Activated T-cell treated with anti-CD3 and anti-CD28 coated beads, Interleukin-2, amount 50 U/mL, for 72 hours (primary cell): Measurements from ENCODE around the gene EVC2. TPM values are rescaled to one million over a fixed set of nuclear protein-coding genes. Genes with fewer than 3 reads are reported as not detected.

Experiments
- ATAC-seq, 2 donors: fragments of 150-1000 bp; cut with Tn5 transposase; replicated peaks in 1 of 2; 2 replicates each; pipeline ENCODE4 v1.10.0; 2021; ENCODE audit warnings: moderate library complexity in 2 of 2, mild to moderate bottlenecking in 1 of 2
- DNase-seq, 2 donors: peaks; one replicate each; pipeline ENCODE4 v3.0.0; 2021 to 2022; ENCODE audit warnings: mixed read lengths in 1 of 2
- H3K27ac Mint-ChIP-seq: one replicate; pipeline ENCODE4 v1.8.0; 2022; ENCODE audit warnings: mild to moderate bottlenecking, moderate library complexity, mixed read lengths
- H3K27me3 Mint-ChIP-seq: one replicate; pipeline ENCODE4 v1.8.0; 2022; ENCODE audit warnings: low read depth, mixed read lengths
- H3K36me3 Mint-ChIP-seq, 2 donors: one replicate each; pipeline ENCODE4 v1.8.0; 2022; ENCODE audit warnings: mixed read lengths in 2 of 2, mild to moderate bottlenecking in 1 of 2; ENCODE audit not compliant: insufficient read depth in 2 of 2
- H3K4me1 Mint-ChIP-seq: one replicate; pipeline ENCODE4 v1.8.0; 2022; ENCODE audit warnings: low read depth, mixed read lengths
- H3K4me3 Mint-ChIP-seq, 2 donors: one replicate each; pipeline ENCODE4 v1.8.0; 2022; ENCODE audit warnings: mild to moderate bottlenecking in 2 of 2, mixed read lengths in 2 of 2, moderate library complexity in 2 of 2
- H3K9me3 Mint-ChIP-seq, 2 donors: one replicate each; pipeline ENCODE4 v1.8.0; 2022; ENCODE audit warnings: mixed read lengths in 2 of 2
- total RNA-seq, 2 donors: library from RNA; stranded (reverse); gene quantifications; one replicate each; pipeline ENCODE4 v1.2.3, GENCODE V29; 2022

EVC2 gene
- total RNA-seq, 2 donors from 2014 or later, result 0.46 to 2.2 TPM

GRCh38 chr4:5571646-5572045 lies 136.7 kb downstream of the EVC2 start:
- no peaks in the 10 kb centered on the region for H3K27me3 Mint-ChIP-seq
- no peaks in the 10 kb centered on the region for H3K4me1 Mint-ChIP-seq
- ATAC-seq (no peak), DNase-seq (no peak)
- no peaks in the 10 kb centered on the region for H3K36me3 Mint-ChIP-seq
- H3K27ac Mint-ChIP-seq, result no peak overlapping the region
- peaks cover 0 to 2% of the 10 kb centered on the region in 2 donors for H3K9me3 Mint-ChIP-seq
- H3K4me3 Mint-ChIP-seq, result no peak overlapping the region

- Mint-ChIP-seq H3K27me3 (no peaks in the 10 kb centered on the region), H3K9me3 (peaks cover 0 to 2% of the 10 kb centered on the region in 2 donors), H3K27ac (no peak overlapping the region), H3K4me1 (no peaks in the 10 kb centered on the region), H3K36me3 (no peaks in the 10 kb centered on the region), H3K4me3 (no peak overlapping the region)
- ATAC-seq, result no peak
- DNase-seq, result no peak
Observed at GRCh38 chr4:5569451-5569850, 138.9 kb downstream of the EVC2 start.

- H3K4me1 Mint-ChIP-seq, result no peaks in the 10 kb centered on the region
- H3K27me3 Mint-ChIP-seq, result no peaks in the 10 kb centered on the region
- no peak for DNase-seq
- no peak overlapping the region for H3K4me3 Mint-ChIP-seq
- ATAC-seq, result no peak
- H3K27ac Mint-ChIP-seq, result no peak overlapping the region
- no peaks in the 10 kb centered on the region for H3K36me3 Mint-ChIP-seq
- H3K9me3 Mint-ChIP-seq, result peaks cover 0 to 2% of the 10 kb centered on the region in 2 donors
Observed at GRCh38 chr4:5568931-5569330, 139.4 kb downstream of the EVC2 start.

- DNase-seq, result no peak
- H3K4me1 Mint-ChIP-seq, result no peaks in the 10 kb centered on the region
- H3K9me3 Mint-ChIP-seq, result peaks cover 0 to 2% of the 10 kb centered on the region in 2 donors
- ATAC-seq, result no peak
- no peak overlapping the region for H3K27ac Mint-ChIP-seq
- no peaks in the 10 kb centered on the region for H3K27me3 Mint-ChIP-seq
- no peaks in the 10 kb centered on the region for H3K36me3 Mint-ChIP-seq
- H3K4me3 Mint-ChIP-seq, result no peak overlapping the region
Observed at GRCh38 chr4:5568336-5568735, 140.0 kb downstream of the EVC2 start.

- DNase-seq, result no peak
- Mint-ChIP-seq H3K4me1 (no peaks in the 10 kb centered on the region), H3K27ac (no peak overlapping the region), H3K4me3 (no peak overlapping the region), H3K36me3 (no peaks in the 10 kb centered on the region), H3K27me3 (no peaks in the 10 kb centered on the region), H3K9me3 (peaks cover 0 to 2% of the 10 kb centered on the region in 2 donors)
- ATAC-seq, result no peak
Observed at GRCh38 chr4:5566991-5567390, 141.4 kb downstream of the EVC2 start.

- ATAC-seq (no peak), DNase-seq (no peak)
- peaks cover 0 to under 1% of the 10 kb centered on the region in 2 donors for H3K9me3 Mint-ChIP-seq
- H3K27me3 Mint-ChIP-seq, result no peaks in the 10 kb centered on the region
- H3K4me1 Mint-ChIP-seq, result no peaks in the 10 kb centered on the region
- no peaks in the 10 kb centered on the region for H3K36me3 Mint-ChIP-seq
- no peak overlapping the region for H3K4me3 Mint-ChIP-seq
- no peak overlapping the region for H3K27ac Mint-ChIP-seq
Observed at GRCh38 chr4:5566526-5566925, 141.8 kb downstream of the EVC2 start.

- H3K27me3 Mint-ChIP-seq, result no peaks in the 10 kb centered on the region
- no peaks in the 10 kb centered on the region for H3K36me3 Mint-ChIP-seq
- DNase-seq (no peak), ATAC-seq (no peak)
- H3K9me3 Mint-ChIP-seq, result no peaks in the 10 kb centered on the region
- H3K4me3 Mint-ChIP-seq, result no peak overlapping the region
- H3K27ac Mint-ChIP-seq, result no peak overlapping the region
- no peaks in the 10 kb centered on the region for H3K4me1 Mint-ChIP-seq
Observed at GRCh38 chr4:5563856-5564255, 144.5 kb downstream of the EVC2 start.

- Mint-ChIP-seq H3K36me3 (no peaks in the 10 kb centered on the region), H3K4me3 (no peak overlapping the region), H3K4me1 (no peaks in the 10 kb centered on the region), H3K27ac (no peak overlapping the region), H3K9me3 (peaks cover 0 to 3% of the 10 kb centered on the region in 2 donors), H3K27me3 (no peaks in the 10 kb centered on the region)
- ATAC-seq (no peak), DNase-seq (no peak)
Observed at GRCh38 chr4:5562476-5562875, 145.9 kb downstream of the EVC2 start.

- Mint-ChIP-seq H3K27ac (no peak overlapping the region), H3K9me3 (peaks cover 0 to 3% of the 10 kb centered on the region in 2 donors), H3K4me1 (no peaks in the 10 kb centered on the region), H3K4me3 (no peak overlapping the region), H3K36me3 (no peaks in the 10 kb centered on the region), H3K27me3 (no peaks in the 10 kb centered on the region)
- ATAC-seq (no peak), DNase-seq (no peak)
Observed at GRCh38 chr4:5561286-5561685, 147.1 kb downstream of the EVC2 start.

GRCh38 chr4:5558502-5558901 lies 149.9 kb downstream of the EVC2 start:
- no peak overlapping the region for H3K27ac Mint-ChIP-seq
- H3K9me3 Mint-ChIP-seq, result peaks cover 0 to 3% of the 10 kb centered on the region in 2 donors
- no peak overlapping the region for H3K4me3 Mint-ChIP-seq
- DNase-seq (no peak), ATAC-seq (no peak)
- no peaks in the 10 kb centered on the region for H3K27me3 Mint-ChIP-seq
- H3K4me1 Mint-ChIP-seq, result no peaks in the 10 kb centered on the region
- no peaks in the 10 kb centered on the region for H3K36me3 Mint-ChIP-seq

- ATAC-seq (no peak), DNase-seq (no peak)
- peaks cover 2 to 7% of the 10 kb centered on the region in 2 donors for H3K36me3 Mint-ChIP-seq
- no peaks in the 10 kb centered on the region for H3K4me1 Mint-ChIP-seq
- H3K4me3 Mint-ChIP-seq, result no peak overlapping the region
- H3K27me3 Mint-ChIP-seq, result no peaks in the 10 kb centered on the region
- no peak overlapping the region for H3K27ac Mint-ChIP-seq
- peaks cover 9 to 10% of the 10 kb centered on the region in 2 donors for H3K9me3 Mint-ChIP-seq
Observed at GRCh38 chr4:5554376-5554775, 154.0 kb downstream of the EVC2 start.

- Mint-ChIP-seq H3K4me1 (no peaks in the 10 kb centered on the region), H3K9me3 (peaks cover 9 to 10% of the 10 kb centered on the region in 2 donors), H3K27me3 (no peaks in the 10 kb centered on the region), H3K27ac (no peak overlapping the region), H3K36me3 (peaks cover 2 to 7% of the 10 kb centered on the region in 2 donors), H3K4me3 (no peak overlapping the region)
- ATAC-seq, result no peak
- no peak for DNase-seq
Observed at GRCh38 chr4:5553801-5554200, 154.6 kb downstream of the EVC2 start.

- no peak overlapping the region for H3K27ac Mint-ChIP-seq
- no peak for DNase-seq
- no peaks in the 10 kb centered on the region for H3K4me1 Mint-ChIP-seq
- no peak overlapping the region for H3K4me3 Mint-ChIP-seq
- no peaks in the 10 kb centered on the region for H3K27me3 Mint-ChIP-seq
- peaks cover 2 to 7% of the 10 kb centered on the region in 2 donors for H3K36me3 Mint-ChIP-seq
- no peak for ATAC-seq
- peaks cover 8 to 9% of the 10 kb centered on the region in 2 donors for H3K9me3 Mint-ChIP-seq
Observed at GRCh38 chr4:5552451-5552850, 155.9 kb downstream of the EVC2 start.

GRCh38 chr4:5547651-5548249 lies 160.6 kb downstream of the EVC2 start:
- no peak for DNase-seq
- H3K9me3 Mint-ChIP-seq, result peaks cover 10 to 11% of the 10 kb centered on the region in 2 donors
- no peak overlapping the region for H3K27ac Mint-ChIP-seq
- ATAC-seq, result no peak
- H3K27me3 Mint-ChIP-seq, result no peaks in the 10 kb centered on the region
- peaks cover 2 to 7% of the 10 kb centered on the region in 2 donors for H3K36me3 Mint-ChIP-seq
- H3K4me3 Mint-ChIP-seq, result no peak overlapping the region
- no peaks in the 10 kb centered on the region for H3K4me1 Mint-ChIP-seq
